Measurements from ENCODE around the gene NPDC1.

The NPDC1 gene

GRCh38 chr9:137046088-137046787, at the start of gene NPDC1:
TSS of gene NPDC1 (minus strand) at chr9:137046177. CDS start at chr9:137045989, 188 bp downstream.
- peak; percentile 61 for DNase-seq

GRCh38 chr9:137089232-137089947, 43.4 kb upstream of the NPDC1 start:
- DNase-seq: no peak

GRCh38 chr9:137088121-137088520, 42.1 kb upstream of the NPDC1 start:
- DNase-seq: no peak

GRCh38 chr9:137087409-137087925, 41.5 kb upstream of the NPDC1 start:
- no peak for DNase-seq

- DNase-seq: peak; percentile 96
These were observed 40.8 kb upstream of the NPDC1 start, which contains the start of gene MAN1B1 for GRCh38 chr9:137086531-137087408. TSS of gene MAN1B1 (plus strand) at chr9:137086985. CDS start at chr9:137087000, 15 bp downstream.

- DNase-seq: no peak
These were observed 40.0 kb upstream of the NPDC1 start for GRCh38 chr9:137085920-137086530.

GRCh38 chr9:137084526-137084925, 38.5 kb upstream of the NPDC1 start:
- DNase-seq: no peak

- DNase-seq: no peak
These were observed 37.5 kb upstream of the NPDC1 start for GRCh38 chr9:137083394-137084004.

- no peak for DNase-seq
These were observed 36.9 kb upstream of the NPDC1 start for GRCh38 chr9:137082925-137083290.

GRCh38 chr9:137082222-137082924, 36.4 kb upstream of the NPDC1 start:
- DNase-seq: no peak

- DNase-seq: no peak
These were observed 34.5 kb upstream of the NPDC1 start for GRCh38 chr9:137080260-137081122.

- DNase-seq: no peak
These were observed 33.4 kb upstream of the NPDC1 start for GRCh38 chr9:137079401-137079787.

GRCh38 chr9:137078701-137079400, 32.9 kb upstream of the NPDC1 start:
- no peak for DNase-seq

GRCh38 chr9:137077758-137078693, 32.0 kb upstream of the NPDC1 start:
- DNase-seq: no peak

- DNase-seq: no peak
These were observed 31.2 kb upstream of the NPDC1 start, which contains the start of gene UAP1L1 for GRCh38 chr9:137077010-137077747. TSS of gene UAP1L1 (plus strand) at chr9:137077517. CDS start at chr9:137077533, 16 bp downstream.

GRCh38 chr9:137076636-137077009, 30.6 kb upstream of the NPDC1 start:
- DNase-seq: no peak

- no peak for DNase-seq
These were observed 29.3 kb upstream of the NPDC1 start for GRCh38 chr9:137075275-137075775.
